HepG2 (cell line): ENCODE measurements around the gene INPP5E. TPM values are rescaled to one million over a fixed set of nuclear protein-coding genes. Genes with fewer than 3 reads are reported as not detected.

Experiments used
- ATAC-seq: fragments of 200-7000 bp; cut with Tn5 transposase; 3 replicates; pipeline ENCODE4 v1.9.1; 2020; ENCODE audit warnings: mild to moderate bottlenecking, moderate library complexity
- BruUV-seq: library from RNA; stranded (reverse); fragments of 400-500 nt; replicated peaks from 2 replicates; lab custom pipeline; 2021; lab: Mats Ljungman, UMichigan
- CTCF ChIA-PET: fragments of 300-600 bp; formaldehyde crosslinking; extraction: SDS; loops from one replicate; lab custom pipeline; 2021; ENCODE audit warnings: low total read pairs, inconsistent platforms, low intra/inter-chr PET ratio; lab: Yijun Ruan, JAX
- POLR2A ChIA-PET: fragments of 350-600 bp; sonication (Branson Sonifier 250); formaldehyde crosslinking; loops from one replicate; lab custom pipeline; 2020; ENCODE audit warnings: antibody characterized with exemption, inconsistent platforms; lab: Yijun Ruan, JAX
- DNase-seq: peaks from one replicate; pipeline ENCODE4 v3.0.0-alpha.2; 2015; ENCODE audit warnings: low spot score
- FAIRE-seq: peaks from 3 replicates; lab custom pipeline; 2011; peaks lifted over from hg19 to GRCh38; lab: Jason Lieb, UNC
- H2AFZ ChIP-seq: one replicate; pipeline ENCODE4 v1.6.1; 2011; ENCODE audit warnings: low read length, inconsistent platforms
- H3K27ac ChIP-seq: fragments of 300-600 bp; 3 replicates; pipeline ENCODE4 v1.8.0; 2011; ENCODE audit warnings: mixed run types, mild to moderate bottlenecking, mixed read lengths, low read length, inconsistent platforms; ENCODE audit not compliant: insufficient read depth; ENCODE audit errors: extremely low read length
- H3K27me3 ChIP-seq, 2 experiments: fragments of 200-600 bp in 1 of 2; 2 replicates in 1 of 2; 3 replicates in 1 of 2; pipeline versions ENCODE4 v1.6.0 to v1.8.0; 2011; ENCODE audit warnings: low read length in 2 of 2, mild to moderate bottlenecking in 2 of 2, moderate library complexity in 2 of 2, inconsistent platforms in 1 of 2; ENCODE audit not compliant: insufficient read depth in 2 of 2, control insufficient read depth in 1 of 2
- H3K36me3 ChIP-seq, 2 experiments: fragments of 200-600 bp in 1 of 2; replicated peaks in 1 of 2; 2 replicates in 1 of 2; 3 replicates in 1 of 2; pipeline versions ENCODE4 v1.5.1 to v1.8.0; 2011; ENCODE audit warnings: low read length in 2 of 2, inconsistent platforms in 1 of 2; ENCODE audit not compliant: insufficient read depth in 2 of 2, control insufficient read depth in 1 of 2
- H3K4me1 ChIP-seq: 2 replicates; pipeline ENCODE4 v1.5.1; 2012; ENCODE audit warnings: low read length, inconsistent platforms; ENCODE audit not compliant: insufficient read depth
- H3K4me2 ChIP-seq: 2 replicates; pipeline ENCODE4 v1.6.0; 2011; ENCODE audit warnings: low read depth, low read length, inconsistent platforms
- H3K4me3 ChIP-seq, 3 experiments: fragments of 200-600 bp in 1 of 3; sonication (generic), shearing (Covaris generic) in 1 of 3; replicated peaks in 1 of 3; 2 replicates each; pipeline ENCODE4 v1.5.1; 2011 to 2016; ENCODE audit warnings: low read length in 3 of 3, inconsistent platforms in 2 of 3, low read depth in 2 of 3, mild to moderate bottlenecking in 2 of 3, control low read depth in 1 of 3, mixed read lengths in 1 of 3; ENCODE audit not compliant: insufficient read depth in 1 of 3
- H3K79me2 ChIP-seq: one replicate; pipeline ENCODE4 v1.6.1; 2011; ENCODE audit warnings: low read length, inconsistent platforms; ENCODE audit not compliant: insufficient read depth
- H3K9ac ChIP-seq: 2 replicates; pipeline ENCODE4 v1.6.0; 2011; ENCODE audit warnings: mild to moderate bottlenecking, low read depth, low read length, inconsistent platforms; ENCODE audit not compliant: insufficient read depth
- H3K9me3 ChIP-seq: 2 replicates; pipeline ENCODE4 v1.5.1; 2012; ENCODE audit warnings: mild to moderate bottlenecking, low read length
- H4K20me1 ChIP-seq: 2 replicates; pipeline ENCODE4 v1.6.0; 2011; ENCODE audit warnings: inconsistent platforms, mild to moderate bottlenecking, low read length, moderate library complexity; ENCODE audit not compliant: insufficient read depth
- JDP2 ChIP-seq: sonication (generic); formaldehyde crosslinking; IDR thresholded peaks from 2 replicates; pipeline ENCODE4 v1.8.1; 2022; ENCODE audit warnings: missing genetic modification reagents, borderline replicate concordance
- KLF15 ChIP-seq: sonication (generic); formaldehyde crosslinking; IDR thresholded peaks from 2 replicates; pipeline ENCODE4 v1.8.1; 2023; ENCODE audit warnings: borderline replicate concordance, mild to moderate bottlenecking, inconsistent platforms, missing genetic modification reagents, mixed read lengths
- POGZ ChIP-seq: sonication (generic); formaldehyde crosslinking; IDR thresholded peaks from 2 replicates; pipeline ENCODE4 v1.4.0; 2020; ENCODE audit warnings: mild to moderate bottlenecking, missing genetic modification reagents
- ZNF598 ChIP-seq: sonication (generic); formaldehyde crosslinking; IDR thresholded peaks from 2 replicates; pipeline ENCODE4 v1.5.1; 2020; ENCODE audit warnings: mild to moderate bottlenecking, missing genetic modification reagents, borderline replicate concordance
- ZNF607 ChIP-seq: sonication (generic); formaldehyde crosslinking; IDR thresholded peaks from 2 replicates; pipeline ENCODE4 v1.5.1; 2020; ENCODE audit warnings: missing genetic modification reagents, mild to moderate bottlenecking, borderline replicate concordance
- ZNF7 ChIP-seq: IDR thresholded peaks from 2 replicates; pipeline ENCODE4 v1.6.1; 2016; ENCODE audit warnings: missing biosample characterization, missing genetic modification reagents
- WGBS: methylation state at CpG from one replicate; pipeline ENCODE4 v1.1.6; 2017; ENCODE audit warnings: low lambda C conversion rate; 5-methylcytosine and 5-hydroxymethylcytosine counted together
- in situ Hi-C: cut with HindIII; loops from 2 replicates; pipeline ENCODE4 v1.10.0; 2017; ENCODE audit warnings: low pct_unique_long_range_greater_than_20kb; ENCODE audit not compliant: extremely low pct_ligation_motif_present
- intact Hi-C: fragments of 100-400 bp; cut with micrococcal nuclease; formaldehyde crosslinking; loops from one replicate; pipeline ENCODE4 v1.10.0; 2022; ENCODE audit not compliant: unreplicated experiment
- polyA plus RNA-seq, 8 experiments: library from polyadenylated mRNA; depleted of rRNA in 3 of 8; stranded (reverse) in 7 of 8; unstranded in 1 of 8; fragments of >200 nt; fragmentation: Illumina TruSeq in 4 of 8; extraction: Trizol in 4 of 8; gene quantifications; 2 replicates each; pipeline versions ENCODE4 v1.2.1 to v1.2.3, GENCODE V29; 2011 to 2016; ENCODE audit warnings: low read depth in 4 of 8, missing spikeins in 1 of 8, mixed read lengths in 1 of 8; ENCODE audit not compliant: insufficient read depth in 1 of 8
- total RNA-seq, 5 experiments: library from RNA; depleted of rRNA; stranded (reverse); fragments of >200 nt; fragmentation: Illumina TruSeq; extraction: Trizol; gene quantifications; 2 replicates each; pipeline ENCODE4 v1.2.3, GENCODE V29; 2016; ENCODE audit warnings: low read depth in 1 of 5
- TF ChIP-seq, protein P1 (sequence below): sonication (generic); formaldehyde crosslinking; IDR thresholded peaks from 2 replicates; pipeline ENCODE4 v1.4.0; 2020; ENCODE audit warnings: mild to moderate bottlenecking, missing genetic modification reagents
- TF ChIP-seq, protein P2 (sequence below): sonication (generic); formaldehyde crosslinking; IDR thresholded peaks from 2 replicates; pipeline ENCODE4 v1.5.1; 2020; ENCODE audit warnings: mild to moderate bottlenecking, missing genetic modification reagents, borderline replicate concordance

Gene INPP5E
- total and polyA plus RNA-seq, 2 of the 13 experiments (the other 11 are each of a cell fraction or from before 2014, with no cell fraction given): 5.5 TPM

DNA sequence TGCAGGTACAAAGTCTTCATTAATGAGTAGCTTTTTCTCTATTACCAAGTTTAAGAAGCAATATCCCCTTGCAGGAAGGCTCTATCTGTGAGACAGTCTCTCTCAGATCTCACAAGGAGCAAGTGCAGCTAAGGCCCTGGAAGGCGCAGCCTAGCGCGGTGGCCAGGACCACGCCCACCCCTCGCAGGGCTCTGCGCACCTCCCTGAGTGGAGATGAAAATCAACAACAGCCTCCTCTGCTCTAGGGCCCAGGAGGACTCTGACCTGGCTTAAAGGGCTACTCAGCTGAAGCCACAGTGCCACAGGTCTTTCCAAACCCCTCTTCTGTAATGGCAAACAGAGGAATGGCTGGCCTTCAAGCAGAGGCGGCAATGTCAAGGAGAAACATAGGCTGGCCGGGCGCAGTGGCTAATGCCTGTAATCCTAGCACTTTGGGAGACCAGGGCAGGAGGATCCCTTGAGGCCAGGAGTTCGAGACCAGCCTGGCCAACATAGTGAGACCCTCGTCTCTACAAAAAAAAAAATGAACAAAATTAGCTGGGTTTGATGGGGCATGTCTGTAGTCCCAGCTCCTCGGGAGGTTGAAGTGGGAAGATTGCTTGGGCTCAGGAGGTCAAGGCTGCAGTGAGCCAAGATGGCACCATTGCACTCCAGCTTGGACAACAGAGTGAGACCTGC lies 31.3 kb upstream of the INPP5E start:
- no peak overlapping the region for H3K27ac ChIP-seq
- TF ChIP-seq KLF15 (CRISPR knock-in tag) (no peak), JDP2 (no peak), POGZ (CRISPR knock-in tag) (no peak), ZNF7 (CRISPR knock-in tag) (no peak), ZNF598 (CRISPR knock-in tag) (no peak), ZNF607 (CRISPR knock-in tag) (no peak)
- TF ChIP-seq, protein P1, sequence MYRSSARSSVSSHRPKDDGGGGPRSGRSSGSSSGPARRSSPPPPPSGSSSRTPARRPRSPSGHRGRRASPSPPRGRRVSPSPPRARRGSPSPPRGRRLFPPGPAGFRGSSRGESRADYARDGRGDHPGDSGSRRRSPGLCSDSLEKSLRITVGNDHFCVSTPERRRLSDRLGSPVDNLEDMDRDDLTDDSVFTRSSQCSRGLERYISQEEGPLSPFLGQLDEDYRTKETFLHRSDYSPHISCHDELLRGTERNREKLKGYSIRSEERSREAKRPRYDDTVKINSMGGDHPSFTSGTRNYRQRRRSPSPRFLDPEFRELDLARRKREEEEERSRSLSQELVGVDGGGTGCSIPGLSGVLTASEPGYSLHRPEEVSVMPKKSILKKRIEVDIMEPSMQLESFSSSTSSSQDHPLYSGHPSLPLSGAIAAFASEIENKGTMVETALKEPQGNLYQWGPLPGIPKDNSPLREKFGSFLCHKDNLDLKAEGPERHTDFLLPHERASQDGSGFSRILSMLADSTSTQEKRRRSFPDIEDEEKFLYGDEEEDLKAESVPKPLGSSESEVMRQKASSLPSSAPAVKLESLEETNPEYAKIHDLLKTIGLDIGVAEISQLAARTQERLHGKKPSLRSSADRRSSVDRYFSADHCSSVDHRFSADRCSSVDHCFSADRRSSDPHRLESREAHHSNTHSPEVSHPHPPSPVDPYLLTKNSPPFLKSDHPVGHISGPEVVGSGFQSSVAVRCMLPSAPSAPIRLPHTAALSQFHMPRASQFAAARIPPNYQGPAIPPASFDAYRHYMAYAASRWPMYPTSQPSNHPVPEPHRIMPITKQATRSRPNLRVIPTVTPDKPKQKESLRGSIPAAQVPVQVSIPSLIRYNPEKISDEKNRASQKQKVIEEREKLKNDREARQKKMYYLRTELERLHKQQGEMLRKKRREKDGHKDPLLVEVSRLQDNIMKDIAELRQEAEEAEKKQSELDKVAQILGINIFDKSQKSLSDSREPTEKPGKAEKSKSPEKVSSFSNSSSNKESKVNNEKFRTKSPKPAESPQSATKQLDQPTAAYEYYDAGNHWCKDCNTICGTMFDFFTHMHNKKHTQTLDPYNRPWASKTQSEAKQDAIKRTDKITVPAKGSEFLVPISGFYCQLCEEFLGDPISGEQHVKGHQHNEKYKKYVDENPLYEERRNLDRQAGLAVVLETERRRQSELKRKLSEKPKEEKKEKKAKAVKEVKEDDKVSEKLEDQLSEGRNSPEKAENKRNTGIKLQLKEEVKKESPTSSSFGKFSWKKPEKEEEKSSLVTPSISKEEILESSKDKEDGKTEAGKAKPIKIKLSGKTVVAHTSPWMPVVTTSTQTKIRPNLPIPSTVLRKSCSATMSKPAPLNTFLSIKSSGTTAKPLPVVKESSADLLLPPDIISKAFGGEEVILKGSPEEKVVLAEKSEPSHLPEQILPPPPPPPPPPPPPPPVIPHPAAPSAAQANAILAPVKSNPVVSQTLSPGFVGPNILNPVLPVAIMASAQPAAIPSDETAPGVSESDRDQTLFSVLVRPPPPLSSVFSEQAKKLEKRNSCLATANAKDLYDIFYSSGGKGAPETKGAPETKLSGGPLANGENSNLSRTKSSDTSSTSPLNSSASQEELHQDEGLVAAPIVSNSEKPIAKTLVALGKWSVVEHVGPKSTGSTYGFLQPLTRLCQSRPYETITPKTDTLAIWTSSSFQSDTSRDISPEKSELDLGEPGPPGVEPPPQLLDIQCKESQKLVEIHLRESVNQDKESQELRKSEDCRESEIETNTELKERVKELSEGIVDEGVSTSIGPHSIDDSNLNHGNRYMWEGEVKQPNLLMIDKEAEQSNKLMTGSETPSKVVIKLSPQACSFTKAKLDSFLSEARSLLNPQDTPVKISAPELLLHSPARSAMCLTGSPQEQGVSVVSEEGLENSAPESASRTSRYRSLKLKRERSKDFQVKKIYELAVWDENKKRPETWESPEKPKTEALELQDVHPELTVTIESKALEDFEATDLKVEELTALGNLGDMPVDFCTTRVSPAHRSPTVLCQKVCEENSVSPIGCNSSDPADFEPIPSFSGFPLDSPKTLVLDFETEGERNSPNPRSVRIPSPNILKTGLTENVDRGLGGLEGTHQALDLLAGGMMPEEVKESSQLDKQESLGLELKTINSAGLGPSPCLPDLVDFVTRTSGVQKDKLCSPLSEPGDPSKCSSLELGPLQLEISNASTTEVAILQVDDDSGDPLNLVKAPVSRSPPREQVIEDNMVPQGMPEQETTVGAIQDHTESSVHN (CRISPR knock-in tag): no peak
- TF ChIP-seq, protein P2, sequence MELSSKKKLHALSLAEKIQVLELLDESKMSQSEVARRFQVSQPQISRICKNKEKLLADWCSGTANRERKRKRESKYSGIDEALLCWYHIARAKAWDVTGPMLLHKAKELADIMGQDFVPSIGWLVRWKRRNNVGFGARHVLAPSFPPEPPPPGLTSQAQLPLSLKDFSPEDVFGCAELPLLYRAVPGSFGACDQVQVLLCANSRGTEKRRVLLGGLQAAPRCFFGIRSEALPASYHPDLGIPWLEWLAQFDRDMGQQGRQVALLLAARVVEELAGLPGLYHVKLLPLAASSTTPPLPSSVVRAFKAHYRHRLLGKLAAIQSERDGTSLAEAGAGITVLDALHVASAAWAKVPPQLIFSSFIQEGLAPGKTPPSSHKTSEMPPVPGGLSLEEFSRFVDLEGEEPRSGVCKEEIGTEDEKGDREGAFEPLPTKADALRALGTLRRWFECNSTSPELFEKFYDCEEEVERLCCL: no peak
- TF ChIP-seq, all 625 proteins: peak for 0
- ATAC-seq: no peak
- BruUV-seq: no TSS peak
- no peaks in the 10 kb centered on the region for H3K4me1 ChIP-seq
- peaks cover 46 to 97% of the 10 kb centered on the region in 2 experiments for H3K36me3 ChIP-seq
- in situ Hi-C loops (no loop called here), intact Hi-C loops (no loop called here)
- POLR2A ChIA-PET: no interaction called here
- no peak overlapping the region for H3K4me3 ChIP-seq
- no peak overlapping the region for H3K4me2 ChIP-seq
- H3K9me3 ChIP-seq: no peaks in the 10 kb centered on the region
- no peak overlapping the region for H3K9ac ChIP-seq
- WGBS: 96% methylated on average over 6 of the region's 12 CpGs
- CTCF ChIA-PET: no interaction called here
- FAIRE-seq: no peak
- H3K27me3 ChIP-seq: no peaks in the 10 kb centered on the region
- no peak overlapping the region for H2AFZ ChIP-seq
- H3K79me2 ChIP-seq: no peaks in the 10 kb centered on the region
- DNase-seq: no peak
- peaks cover 10% of the 10 kb centered on the region; the same call in 1 of the 2 replicates for H4K20me1 ChIP-seq
